NB4 (cell line): Measurements from ENCODE around the gene PLA2G4E.

ENCODE experiments used
- CTCF ChIP-seq: IDR thresholded peaks from one replicate; pipeline ENCODE4 v1.5.1; 2012; ENCODE audit warnings: low read depth, low read length
- MAX ChIP-seq: IDR thresholded peaks from 2 replicates; pipeline ENCODE4 v1.6.1; 2011; ENCODE audit warnings: low read depth, low read length
- MYC ChIP-seq: IDR thresholded peaks from 2 replicates; pipeline ENCODE4 v1.6.1; 2011; ENCODE audit warnings: low read depth, low read length
- POLR2A ChIP-seq: IDR thresholded peaks from 2 replicates; pipeline ENCODE4 v1.6.1; 2011; ENCODE audit warnings: mild to moderate bottlenecking; ENCODE audit not compliant: insufficient read length; ENCODE audit errors: extremely low read depth

- TF ChIP-seq CTCF: no peak
- no peak for TF ChIP-seq POLR2A
- TF ChIP-seq MAX: no peak
- no peak for TF ChIP-seq MYC
Observed at GRCh38 chr15:42053914-42054313, 33.1 kb upstream of the PLA2G4E start.
